ENCODE measurements around the gene TUBB4A.

The TUBB4A gene

DNA sequence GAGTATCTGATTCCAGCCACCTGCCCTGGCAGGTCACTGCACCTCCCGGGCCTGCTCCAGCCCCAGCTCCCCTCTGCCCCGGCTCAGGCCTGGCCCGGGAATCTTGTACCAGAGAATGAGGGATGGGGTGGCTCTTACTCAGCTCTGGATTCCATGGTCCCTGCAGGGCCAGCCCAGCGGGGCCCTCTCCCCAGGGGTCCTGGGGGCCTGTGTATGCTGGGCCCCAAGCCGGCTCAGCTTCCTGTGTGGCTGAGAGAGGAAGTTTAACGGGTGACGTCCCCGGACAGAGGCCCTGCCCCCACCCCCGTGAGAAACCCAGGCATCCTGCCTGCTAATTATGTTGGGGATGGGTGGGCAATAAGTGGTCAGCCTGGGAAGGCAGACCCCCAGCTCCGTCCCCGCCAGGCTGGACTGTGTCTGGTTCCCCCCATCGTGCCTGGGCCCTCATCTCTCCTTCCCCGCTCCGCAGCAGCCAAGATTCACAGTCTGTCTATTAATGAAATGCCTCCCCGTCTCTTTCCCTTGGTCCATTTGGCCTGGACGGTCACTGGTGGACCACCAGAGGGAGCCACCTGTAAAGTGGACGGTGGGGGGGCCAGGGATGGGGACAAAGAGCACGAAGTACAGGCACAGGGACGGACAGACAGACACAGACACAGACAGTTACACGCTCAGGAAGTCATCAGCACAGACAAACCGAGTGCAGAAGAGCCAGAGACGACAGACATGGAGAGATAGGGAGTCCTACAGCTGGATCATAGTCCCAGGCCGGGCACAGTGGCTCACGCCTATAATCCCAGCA, 20.4 kb downstream of the TUBB4A start, which contains the start of gene DENND1C:
TSS of gene DENND1C (minus strand) at position 247 of the 802 bp plus-strand sequence. CDS start at position 155, 92 bp downstream.
- peak; percentile 95 for FAIRE-seq
- no peak for DNase-seq (ENCODE audit: insufficient read length, low spot score)
- TF ChIP-seq POU2F2 (IDR thresholded peaks at IDR 0.05; ENCODE audit: low read depth, low read length), result peak; percentile 61; the same call in 1 of the 2 replicates
- peak; percentile 41; the same call in 1 of the 2 replicates for TF ChIP-seq POLR2AphosphoS5 (IDR thresholded peaks at IDR 0.05; ENCODE audit: low read depth, low read length)
- TF ChIP-seq SPI1 (IDR thresholded peaks at IDR 0.05; ENCODE audit: low read depth, low read length), result peak; percentile 76
- TF ChIP-seq PAX5 (IDR thresholded peaks at IDR 0.05; ENCODE audit: insufficient read depth, low read length, severe bottlenecking), result no peak
- TF ChIP-seq TAF1 (IDR thresholded peaks at IDR 0.05; ENCODE audit: low read depth, low read length), result peak; percentile 61
- TF ChIP-seq POLR2A (IDR thresholded peaks at IDR 0.05; ENCODE audit: low read depth, low read length), result peak; percentile 72; the same call in 1 of the 2 replicates

DNA sequence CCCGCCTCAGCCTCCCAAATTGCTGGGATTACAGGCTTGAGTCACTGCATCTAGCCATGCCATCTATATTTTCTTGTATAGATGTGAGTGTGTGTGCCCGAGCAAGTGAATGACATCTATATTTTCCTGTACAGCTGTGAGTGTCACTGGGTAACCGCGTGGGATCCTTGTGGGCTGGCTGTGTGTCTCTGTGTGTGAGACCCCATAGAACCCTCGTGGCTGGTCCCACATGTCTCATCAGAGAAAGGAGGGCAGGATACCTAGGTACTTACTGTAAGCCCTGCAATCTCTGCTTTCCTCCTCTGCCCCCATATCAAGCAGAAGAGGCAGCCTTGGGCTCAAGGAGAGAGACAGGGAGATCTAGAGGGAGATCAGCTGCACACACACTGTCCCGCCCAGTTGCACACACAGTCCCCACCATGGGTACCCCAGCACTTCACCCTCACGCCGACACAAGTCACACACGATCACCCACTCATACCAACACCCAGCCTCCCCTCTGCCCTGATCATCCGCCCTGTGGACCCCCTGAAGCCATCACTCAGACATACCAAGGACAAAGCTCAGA, 21.2 kb downstream of the TUBB4A start:
- DNase-seq (ENCODE audit: insufficient read length, low spot score) (no peak), FAIRE-seq (no peak)
- TF ChIP-seq POLR2AphosphoS5 (IDR thresholded peaks at IDR 0.05; ENCODE audit: low read depth, low read length), result no peak
- no peak for TF ChIP-seq TAF1 (IDR thresholded peaks at IDR 0.05; ENCODE audit: low read depth, low read length)
- TF ChIP-seq PAX5 (IDR thresholded peaks at IDR 0.05; ENCODE audit: insufficient read depth, low read length, severe bottlenecking), result no peak
- no peak for TF ChIP-seq POLR2A (IDR thresholded peaks at IDR 0.05; ENCODE audit: low read depth, low read length)
- no peak for TF ChIP-seq SPI1 (IDR thresholded peaks at IDR 0.05; ENCODE audit: low read depth, low read length)
- TF ChIP-seq POU2F2 (IDR thresholded peaks at IDR 0.05; ENCODE audit: low read depth, low read length), result no peak

DNA sequence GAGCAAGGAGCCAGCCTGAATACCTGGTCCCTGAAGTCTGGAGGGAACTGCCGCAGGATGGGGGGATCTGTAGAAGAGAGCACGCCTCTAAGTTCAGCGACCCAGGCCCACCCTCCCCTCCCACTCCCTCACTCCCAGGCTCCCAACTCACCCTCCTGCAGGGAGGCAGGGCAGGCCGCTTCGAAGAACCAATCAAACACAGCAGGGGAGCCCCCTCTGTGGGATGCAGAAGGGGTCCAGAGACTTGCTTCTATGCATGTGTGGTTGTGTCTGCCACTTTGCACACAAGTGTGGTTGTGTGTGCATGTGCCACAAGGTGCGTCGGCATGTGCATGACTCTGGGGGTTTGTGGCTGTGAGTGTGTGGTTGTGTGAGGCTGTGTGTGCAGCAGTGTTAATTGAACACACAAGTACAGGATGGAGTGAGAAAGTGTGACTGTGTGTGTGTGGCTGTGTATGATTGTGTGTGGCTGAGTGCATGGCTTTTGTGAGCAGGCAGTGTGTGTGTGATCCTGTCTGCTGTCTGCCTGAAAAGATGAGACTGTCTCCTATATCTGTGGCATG, 22.2 kb downstream of the TUBB4A start:
- DNase-seq (ENCODE audit: insufficient read length, low spot score) (no peak), FAIRE-seq (peak; percentile 80)
- TF ChIP-seq POLR2A (IDR thresholded peaks at IDR 0.05; ENCODE audit: low read depth, low read length), result no peak
- no peak for TF ChIP-seq POLR2AphosphoS5 (IDR thresholded peaks at IDR 0.05; ENCODE audit: low read depth, low read length)
- TF ChIP-seq PAX5 (IDR thresholded peaks at IDR 0.05; ENCODE audit: insufficient read depth, low read length, severe bottlenecking), result no peak
- TF ChIP-seq TAF1 (IDR thresholded peaks at IDR 0.05; ENCODE audit: low read depth, low read length), result no peak
- TF ChIP-seq POU2F2 (IDR thresholded peaks at IDR 0.05; ENCODE audit: low read depth, low read length), result no peak
- no peak for TF ChIP-seq SPI1 (IDR thresholded peaks at IDR 0.05; ENCODE audit: low read depth, low read length)

DNA sequence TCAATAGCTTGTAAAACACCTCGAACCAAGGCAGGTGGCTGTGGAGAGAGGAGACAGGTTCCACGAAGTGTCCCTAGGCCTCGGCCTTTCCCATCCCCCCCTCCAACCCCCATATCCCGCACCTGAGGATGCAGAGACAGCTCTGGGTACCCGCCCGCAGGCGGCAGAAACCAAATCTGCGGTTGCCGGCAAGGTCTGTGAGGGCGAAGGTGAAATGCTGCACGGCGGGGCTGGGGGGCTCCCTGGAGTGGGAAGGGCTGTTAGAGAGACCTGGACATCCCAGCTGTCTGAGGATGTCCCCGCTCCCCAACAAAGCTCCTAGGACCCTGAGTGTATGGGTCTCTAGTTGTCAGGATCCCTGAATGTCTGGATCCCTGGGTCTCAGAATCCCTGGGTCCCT, 23.3 kb downstream of the TUBB4A start:
- FAIRE-seq (no peak), DNase-seq (ENCODE audit: insufficient read length, low spot score) (no peak)
- TF ChIP-seq POLR2A (IDR thresholded peaks at IDR 0.05; ENCODE audit: low read depth, low read length) (no peak), PAX5 (IDR thresholded peaks at IDR 0.05; ENCODE audit: insufficient read depth, low read length, severe bottlenecking) (no peak), POLR2AphosphoS5 (IDR thresholded peaks at IDR 0.05; ENCODE audit: low read depth, low read length) (no peak), TAF1 (IDR thresholded peaks at IDR 0.05; ENCODE audit: low read depth, low read length) (no peak), POU2F2 (IDR thresholded peaks at IDR 0.05; ENCODE audit: low read depth, low read length) (no peak), SPI1 (IDR thresholded peaks at IDR 0.05; ENCODE audit: low read depth, low read length) (no peak)

DNA sequence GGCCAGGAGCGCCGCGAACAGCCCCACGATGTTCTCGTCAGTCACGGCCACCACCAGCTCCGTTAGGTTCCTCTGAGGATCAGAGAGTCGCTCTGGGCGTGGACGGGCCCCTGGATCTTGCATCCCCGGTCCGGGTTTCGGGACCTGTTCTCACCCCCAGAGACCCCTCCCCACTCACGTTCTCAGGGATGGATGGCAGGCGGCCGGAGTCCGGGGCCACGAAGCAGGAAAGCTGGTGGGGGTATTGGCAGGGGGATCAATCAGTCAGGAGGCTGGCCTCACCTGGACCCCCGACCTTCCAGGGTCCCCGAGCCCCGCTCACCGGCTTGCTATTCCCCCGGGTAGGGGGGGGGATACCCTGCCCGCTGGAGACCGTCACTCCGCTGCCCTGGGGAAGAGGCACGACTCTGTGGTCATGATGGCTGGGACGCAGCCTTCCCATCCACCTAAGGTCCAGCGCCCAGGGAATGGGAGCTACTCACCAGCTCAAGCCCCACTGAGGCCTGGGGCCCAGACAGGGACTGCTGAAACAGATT, 25.1 kb downstream of the TUBB4A start:
- DNase-seq (ENCODE audit: insufficient read length, low spot score) (no peak), FAIRE-seq (no peak)
- no peak for TF ChIP-seq POU2F2 (IDR thresholded peaks at IDR 0.05; ENCODE audit: low read depth, low read length)
- no peak for TF ChIP-seq PAX5 (IDR thresholded peaks at IDR 0.05; ENCODE audit: insufficient read depth, low read length, severe bottlenecking)
- no peak for TF ChIP-seq POLR2AphosphoS5 (IDR thresholded peaks at IDR 0.05; ENCODE audit: low read depth, low read length)
- TF ChIP-seq TAF1 (IDR thresholded peaks at IDR 0.05; ENCODE audit: low read depth, low read length), result no peak
- no peak for TF ChIP-seq POLR2A (IDR thresholded peaks at IDR 0.05; ENCODE audit: low read depth, low read length)
- no peak for TF ChIP-seq SPI1 (IDR thresholded peaks at IDR 0.05; ENCODE audit: low read depth, low read length)

DNA sequence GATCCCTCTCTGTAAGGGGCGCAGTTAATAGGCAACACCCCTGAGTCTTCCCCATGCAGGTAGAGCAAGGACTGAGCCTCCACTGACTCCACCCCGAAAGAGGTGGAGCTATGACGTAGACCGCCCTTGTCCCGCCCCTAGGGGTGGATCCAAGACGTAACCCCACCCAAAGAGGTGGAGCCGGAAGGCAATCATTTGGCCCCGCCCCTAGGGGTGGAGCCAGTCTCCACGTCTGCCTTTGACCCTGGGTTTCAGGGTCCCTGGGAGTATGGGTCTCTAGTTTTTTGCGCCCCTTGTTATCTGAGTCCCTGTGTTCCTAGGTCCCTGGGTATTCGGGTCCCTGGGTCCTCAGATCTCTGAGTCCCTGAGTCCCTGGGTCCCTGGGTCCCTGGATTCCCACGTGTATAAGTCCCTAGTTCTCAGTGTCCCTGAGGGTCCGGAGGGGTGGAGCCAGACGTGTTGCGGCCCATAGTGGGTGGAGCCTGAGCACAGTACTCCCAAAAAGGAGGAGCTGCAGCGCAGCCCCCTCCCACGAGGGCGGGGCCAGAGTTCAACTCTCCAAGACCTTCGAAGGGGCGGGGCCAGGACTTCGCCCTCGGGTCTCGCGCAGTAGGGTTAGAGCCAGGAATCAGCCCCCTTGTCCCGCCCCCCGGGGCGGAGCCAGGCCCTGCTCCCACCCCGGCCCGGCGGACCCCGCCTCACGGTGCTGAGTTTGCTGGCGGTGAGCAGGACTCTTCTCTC, 25.8 kb downstream of the TUBB4A start:
- FAIRE-seq (peak; percentile 91), DNase-seq (ENCODE audit: insufficient read length, low spot score) (peak; percentile 78)
- no peak for TF ChIP-seq POLR2A (IDR thresholded peaks at IDR 0.05; ENCODE audit: low read depth, low read length)
- TF ChIP-seq TAF1 (IDR thresholded peaks at IDR 0.05; ENCODE audit: low read depth, low read length), result no peak
- no peak for TF ChIP-seq PAX5 (IDR thresholded peaks at IDR 0.05; ENCODE audit: insufficient read depth, low read length, severe bottlenecking)

DNA sequence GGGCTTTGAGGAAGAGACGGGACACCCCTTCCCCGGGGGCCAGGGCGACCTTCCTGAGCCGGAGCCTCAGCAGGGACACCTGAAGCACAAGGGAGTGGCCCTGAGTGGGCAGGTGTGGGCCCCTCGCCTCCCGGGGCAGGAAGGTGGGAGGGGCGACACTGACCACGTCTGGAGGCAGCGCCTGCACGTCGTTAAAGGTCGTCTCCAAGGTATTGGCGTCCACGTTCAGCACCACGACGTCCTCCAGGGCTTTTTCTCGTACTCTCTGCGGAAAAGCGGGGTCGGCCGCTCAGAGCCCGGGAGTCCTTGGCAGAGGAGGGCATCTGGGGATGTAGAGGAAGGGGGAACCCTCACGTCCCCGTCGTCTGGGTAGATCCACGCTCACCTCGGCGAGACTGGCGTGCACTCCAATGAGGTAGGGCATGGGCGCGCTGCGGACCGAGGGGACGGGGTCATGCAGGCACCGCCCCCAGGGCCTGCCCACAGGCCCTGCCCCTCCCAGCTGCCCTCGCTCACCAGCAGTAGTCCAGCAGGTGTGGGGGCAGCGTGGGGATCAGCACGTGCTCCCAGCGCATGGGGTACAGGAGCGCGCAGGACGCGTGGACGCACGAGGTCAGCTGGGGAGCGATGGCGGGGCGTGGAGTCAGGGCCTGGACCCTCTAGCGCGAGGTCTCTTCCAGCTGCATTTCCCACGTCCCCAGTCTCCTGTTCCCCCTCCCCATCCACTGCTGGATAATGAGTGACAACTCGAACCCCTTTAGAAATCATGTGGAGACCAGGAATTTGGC, 26.6 kb downstream of the TUBB4A start:
- DNase-seq (ENCODE audit: insufficient read length, low spot score), result no peak
- TF ChIP-seq POLR2AphosphoS5 (IDR thresholded peaks at IDR 0.05; ENCODE audit: low read depth, low read length) (no peak), PAX5 (IDR thresholded peaks at IDR 0.05; ENCODE audit: insufficient read depth, low read length, severe bottlenecking) (no peak), POU2F2 (IDR thresholded peaks at IDR 0.05; ENCODE audit: low read depth, low read length) (no peak), SPI1 (IDR thresholded peaks at IDR 0.05; ENCODE audit: low read depth, low read length) (no peak), POLR2A (IDR thresholded peaks at IDR 0.05; ENCODE audit: low read depth, low read length) (no peak), TAF1 (IDR thresholded peaks at IDR 0.05; ENCODE audit: low read depth, low read length) (no peak)
- FAIRE-seq, result no peak

DNA sequence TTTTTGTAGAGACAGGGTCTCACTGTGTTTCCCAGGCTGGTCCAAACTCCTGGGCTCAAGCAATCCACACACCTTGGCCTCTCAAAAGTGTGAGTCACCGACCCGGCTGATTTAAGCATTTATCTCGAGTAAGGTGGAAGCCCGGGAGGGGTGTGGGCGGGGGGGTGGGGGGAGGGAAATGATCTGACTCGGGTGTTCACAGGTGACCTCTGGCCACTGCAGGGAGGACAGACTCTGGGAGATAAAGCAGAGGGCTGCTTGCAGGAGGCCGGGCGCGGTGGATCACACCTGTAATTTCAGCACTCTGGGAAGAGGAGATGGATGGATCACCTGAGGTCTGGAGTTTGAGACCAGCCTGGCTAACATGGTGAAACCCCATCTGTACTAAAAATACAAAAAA, 28.5 kb downstream of the TUBB4A start:
- no peak for FAIRE-seq
- TF ChIP-seq POLR2AphosphoS5 (IDR thresholded peaks at IDR 0.05; ENCODE audit: low read depth, low read length) (no peak), POLR2A (IDR thresholded peaks at IDR 0.05; ENCODE audit: low read depth, low read length) (no peak), TAF1 (IDR thresholded peaks at IDR 0.05; ENCODE audit: low read depth, low read length) (no peak), SPI1 (IDR thresholded peaks at IDR 0.05; ENCODE audit: low read depth, low read length) (no peak), POU2F2 (IDR thresholded peaks at IDR 0.05; ENCODE audit: low read depth, low read length) (no peak), PAX5 (IDR thresholded peaks at IDR 0.05; ENCODE audit: insufficient read depth, low read length, severe bottlenecking) (no peak)
- no peak for DNase-seq (ENCODE audit: insufficient read length, low spot score)

Data from GM12891 (cell line).